H1 (cell line): ENCODE results near the gene ETF1. TPM values are rescaled to one million over a fixed set of nuclear protein-coding genes. Genes with fewer than 3 reads are reported as not detected.

ENCODE experiments used
- CTCF ChIA-PET: fragments of 300-600 bp; sonication (Branson Sonifier 250); formaldehyde crosslinking; loops from one replicate; lab custom pipeline; 2021; ENCODE audit not compliant: partially characterized antibody; lab: Charles Lee
- POLR2A ChIA-PET: fragments of 300-600 bp; sonication (Branson Sonifier 250); formaldehyde crosslinking; loops from one replicate; lab custom pipeline; 2021; ENCODE audit warnings: inconsistent platforms; ENCODE audit not compliant: partially characterized antibody; lab: Charles Lee
- DNase-seq, 2 experiments: peaks; one replicate each; pipeline versions ENCODE4 v3.0.0 to v3.0.0-alpha.2; 2010 to 2022; ENCODE audit warnings: low spot score in 2 of 2, low read depth in 1 of 2, mixed read lengths in 1 of 2
- FAIRE-seq: peaks from 2 replicates; lab custom pipeline; 2011; peaks lifted over from hg19 to GRCh38; lab: Jason Lieb, UNC
- H2AFZ ChIP-seq: 2 replicates; pipeline ENCODE4 v1.8.1; 2012; ENCODE audit warnings: low read length, inconsistent platforms
- H2AK5ac ChIP-seq: 2 replicates; pipeline ENCODE4 v1.6.1; 2013; ENCODE audit warnings: low read depth, low read length
- H2BK120ac ChIP-seq: replicated peaks from 2 replicates; pipeline ENCODE3; 2013; ENCODE audit warnings: low read depth, low read length, inconsistent platforms
- H2BK12ac ChIP-seq: 2 replicates; pipeline ENCODE4 v1.6.1; 2013; ENCODE audit warnings: low read depth, low read length
- H2BK15ac ChIP-seq: 2 replicates; pipeline ENCODE4 v1.6.1; 2013; ENCODE audit warnings: low read length
- H2BK20ac ChIP-seq: 2 replicates; pipeline ENCODE4 v1.6.1; 2013; ENCODE audit warnings: low read length
- H2BK5ac ChIP-seq: 2 replicates; pipeline ENCODE4 v1.6.1; 2013; ENCODE audit warnings: low read depth, low read length
- H3K14ac ChIP-seq: 2 replicates; pipeline ENCODE4 v1.6.1; 2013; ENCODE audit warnings: inconsistent platforms; ENCODE audit not compliant: insufficient read length
- H3K18ac ChIP-seq: 2 replicates; pipeline ENCODE4 v1.6.1; 2013; ENCODE audit warnings: low read length; ENCODE audit errors: extremely low read depth
- H3K23ac ChIP-seq: 2 replicates; pipeline ENCODE4 v1.6.1; 2013; ENCODE audit warnings: inconsistent platforms; ENCODE audit not compliant: insufficient read length
- H3K23me2 ChIP-seq: 2 replicates; pipeline ENCODE4 v1.6.1; 2013; ENCODE audit warnings: low read depth, low read length
- H3K27ac ChIP-seq: 2 replicates; pipeline ENCODE4 v1.6.1; 2011; ENCODE audit warnings: low read depth, low read length, inconsistent platforms
- H3K27me3 ChIP-seq, 4 experiments: replicated peaks in 1 of 4; 1 replicate in 1 of 4; 2 replicates in 3 of 4; pipeline versions ENCODE4 v1.6.1 to v1.8.1; 2011 to 2013; ENCODE audit warnings: low read length in 3 of 4, mild to moderate bottlenecking in 3 of 4, inconsistent platforms in 2 of 4, mixed read lengths in 2 of 4, moderate library complexity in 1 of 4; ENCODE audit not compliant: control insufficient read depth in 3 of 4, insufficient read depth in 3 of 4; ENCODE audit errors: extremely low read depth in 1 of 4
- H3K36me3 ChIP-seq, 4 experiments: 2 replicates each; pipeline versions ENCODE4 v1.6.1 to v1.8.1; 2011 to 2013; ENCODE audit warnings: mild to moderate bottlenecking in 4 of 4, low read length in 3 of 4, moderate library complexity in 2 of 4, control low read depth in 1 of 4, inconsistent platforms in 1 of 4; ENCODE audit not compliant: insufficient read depth in 4 of 4, control insufficient read depth in 2 of 4
- H3K4ac ChIP-seq: replicated peaks from 2 replicates; pipeline ENCODE3; 2013; ENCODE audit warnings: low read length, low read depth, mixed read lengths, inconsistent platforms; ENCODE audit not compliant: insufficient read length
- H3K4me1 ChIP-seq, 4 experiments: replicated peaks in 1 of 4; 1 replicate in 1 of 4; 2 replicates in 3 of 4; pipeline versions ENCODE4 v1.6.1 to v1.8.1; 2011 to 2013; ENCODE audit warnings: low read length in 3 of 4, inconsistent platforms in 2 of 4, mixed read lengths in 1 of 4; ENCODE audit not compliant: insufficient read depth in 4 of 4, control insufficient read depth in 3 of 4
- H3K4me2 ChIP-seq, 2 experiments: 2 replicates each; pipeline versions ENCODE4 v1.6.1 to v1.8.1; 2011 to 2013; ENCODE audit warnings: low read depth in 2 of 2, low read length in 2 of 2, control low read depth in 1 of 2, inconsistent platforms in 1 of 2, mild to moderate bottlenecking in 1 of 2; ENCODE audit not compliant: insufficient read depth in 1 of 2
- H3K4me3 ChIP-seq, 4 experiments: fragments of 200-600, 300-600 bp in 1 of 4; sonication (generic), shearing (Covaris generic), sonication (Bioruptor Twin) in 1 of 4; 2 replicates each; pipeline versions ENCODE4 v1.5.1 to v1.8.1; 2011 to 2016; ENCODE audit warnings: low read length in 4 of 4, low read depth in 3 of 4, control low read depth in 2 of 4, inconsistent platforms in 2 of 4, mild to moderate bottlenecking in 2 of 4, mixed read lengths in 1 of 4, moderate library complexity in 1 of 4; ENCODE audit not compliant: insufficient read depth in 2 of 4; ENCODE audit errors: extremely low read depth in 1 of 4
- H3K56ac ChIP-seq: replicated peaks from 2 replicates; pipeline ENCODE3; 2013; ENCODE audit warnings: low read depth, mild to moderate bottlenecking, mixed read lengths, low read length, inconsistent platforms; ENCODE audit not compliant: insufficient read length
- H3K79me1 ChIP-seq: 2 replicates; pipeline ENCODE4 v1.6.1; 2013; ENCODE audit warnings: low read depth, low read length, control low read depth
- H3K79me2 ChIP-seq, 2 experiments: 2 replicates each; pipeline versions ENCODE4 v1.6.1 to v1.8.1; 2012 to 2013; ENCODE audit warnings: low read length in 2 of 2, mild to moderate bottlenecking in 2 of 2, inconsistent platforms in 1 of 2; ENCODE audit not compliant: insufficient read depth in 2 of 2, control insufficient read depth in 1 of 2
- H3K9ac ChIP-seq, 4 experiments: replicated peaks in 1 of 4; 1 replicate in 1 of 4; 2 replicates in 3 of 4; pipeline versions ENCODE4 v1.6.1 to v1.8.1; 2011 to 2013; ENCODE audit warnings: low read depth in 3 of 4, low read length in 3 of 4, control low read depth in 2 of 4, mild to moderate bottlenecking in 2 of 4, moderate library complexity in 2 of 4, inconsistent platforms in 1 of 4; ENCODE audit errors: extremely low read depth in 1 of 4
- H3K9me3 ChIP-seq, 2 experiments: 2 replicates each; pipeline versions ENCODE4 v1.6.1 to v1.8.1; 2012 to 2013; ENCODE audit warnings: mild to moderate bottlenecking in 2 of 2, moderate library complexity in 2 of 2, control low read depth in 1 of 2, inconsistent platforms in 1 of 2, low read depth in 1 of 2, low read length in 1 of 2, mixed read lengths in 1 of 2; ENCODE audit not compliant: insufficient read depth in 2 of 2
- H4K20me1 ChIP-seq, 2 experiments: replicated peaks in 1 of 2; 2 replicates each; pipeline versions ENCODE3 to v1.8.1; 2011 to 2013; ENCODE audit warnings: inconsistent platforms in 2 of 2, low read length in 2 of 2, mild to moderate bottlenecking in 1 of 2; ENCODE audit not compliant: insufficient read depth in 2 of 2, control insufficient read depth in 1 of 2
- H4K5ac ChIP-seq: 2 replicates; pipeline ENCODE4 v1.6.1; 2013; ENCODE audit warnings: low read length, low read depth, mixed read lengths, inconsistent platforms; ENCODE audit not compliant: insufficient read length
- H4K8ac ChIP-seq: 2 replicates; pipeline ENCODE4 v1.8.0; 2013; ENCODE audit warnings: mild to moderate bottlenecking, moderate library complexity, low read length, inconsistent platforms; ENCODE audit not compliant: insufficient read depth; ENCODE audit errors: extremely low read depth
- H4K91ac ChIP-seq: replicated peaks from 2 replicates; pipeline ENCODE3; 2013; ENCODE audit warnings: low read length, mixed read lengths, inconsistent platforms; ENCODE audit not compliant: insufficient read length
- POLR2AphosphoS5 ChIP-seq: IDR thresholded peaks from 2 replicates; pipeline ENCODE4 v1.6.1; 2011; ENCODE audit warnings: low read depth, low read length
- TEAD4 ChIP-seq: IDR thresholded peaks from 2 replicates; pipeline ENCODE4 v1.6.1; 2012; ENCODE audit warnings: low read depth, low read length, inconsistent platforms, mixed read lengths
- WGBS, 2 experiments: shearing (Covaris generic) in 1 of 2; methylation state at CpG; one replicate each; pipeline versions ENCODE4 v1.1.6 to v1.1.7; 2013 to 2015; ENCODE audit warnings: low lambda C conversion rate in 2 of 2, mixed read lengths in 2 of 2, inconsistent platforms in 1 of 2, low coverage in 1 of 2, missing lambda C conversion rate in 1 of 2; ENCODE audit not compliant: insufficient replicate concordance in 2 of 2, insufficient coverage in 1 of 2, insufficient read length in 1 of 2; ENCODE audit errors: extremely low coverage in 1 of 2, missing lambda C conversion rate in 1 of 2; 5-methylcytosine and 5-hydroxymethylcytosine counted together
- polyA plus RNA-seq, 7 experiments: library from polyadenylated mRNA; depleted of rRNA in 3 of 7; stranded (reverse) in 5 of 7; unstranded in 2 of 7; fragments of >200 nt in 5 of 7; fragments of 200-250 nt in 2 of 7; gene quantifications; 1 replicate in 5 of 7; 2 replicates in 1 of 7; 4 replicates in 1 of 7; pipeline versions ENCODE4 v1.2.1 to v1.2.3, GENCODE V29; 2011 to 2013; ENCODE audit warnings: missing spikeins in 2 of 7, mixed read lengths in 2 of 7
- total RNA-seq: library from RNA; stranded (reverse); fragmentation: NEBNext Ultra II Directional; extraction: Animal tissue kit (Norgen Biotek cat#: 25700); gene quantifications from 2 replicates; pipeline ENCODE4 v1.2.1, GENCODE V29; 2021

ETF1 gene
- total and polyA plus RNA-seq, 2 of the 8 experiments (the other 6 are each of a cell fraction or from before 2014, with no cell fraction given), result 50.5 to 168 TPM

GRCh38 chr5:138538943-138539627 lies 4.0 kb downstream of the ETF1 start:
- Histone ChIP-seq H3K9ac (no peak overlapping the region), H4K91ac (no peak overlapping the region), H3K14ac (no peak overlapping the region), H3K36me3 (peaks cover 0 to 40% (median 5%) of the 10 kb centered on the region in 4 experiments; a peak in 3 of 8 replicates), H4K5ac (no peak overlapping the region), H4K8ac (no peak overlapping the region), H2BK120ac (no peak overlapping the region), H2AK5ac (no peak overlapping the region), H3K4me1 (peaks cover 0 to 7% (median 0%) of the 10 kb centered on the region in 4 experiments; a peak in 2 of 7 replicates), H2BK15ac (no peak overlapping the region), H3K79me2 (peaks cover 64 to 91% of the 10 kb centered on the region in 2 experiments), H3K27ac (no peak overlapping the region), H3K4ac (no peak overlapping the region), H2BK20ac (no peak overlapping the region), H3K27me3 (no peaks in the 10 kb centered on the region), H2BK5ac (no peak overlapping the region), H3K23me2 (peaks cover 11% of the 10 kb centered on the region; the same call in 1 of the 2 replicates), H2BK12ac (no peak overlapping the region), H3K9me3 (no peaks in the 10 kb centered on the region), H3K4me3 (no peak overlapping the region), H4K20me1 (peaks cover 8 to 15% of the 10 kb centered on the region in 2 experiments), H3K18ac (no peak overlapping the region), H3K56ac (no peak overlapping the region), H2AFZ (no peak overlapping the region), H3K4me2 (no peak overlapping the region), H3K79me1 (no peaks in the 10 kb centered on the region; the same call in 1 of the 2 replicates), H3K23ac (no peak overlapping the region)
- ChIA-PET CTCF (interaction anchor here (1.2 to 1.3 kb wide), 2 partner anchors 8 to 36 kb away, joined by 3 read pairs; no protein-coding TSS in a partner anchor), POLR2A (interaction anchor here (0.7 to 8.1 kb wide), 14 partner anchors 8 to 89 kb away, joined by 3 to 106 read pairs (median 5); partner anchors contain the start of gene HSPA9)
- FAIRE-seq, result no peak
- no peak for DNase-seq
- 93% methylated on average over 2 of the region's 2 CpGs; no CpG with 5 or more reads in 1 of the 2 experiments for WGBS, 2 experiments
- TF ChIP-seq POLR2AphosphoS5 (no peak), TEAD4 (no peak)
